H54 (cell line): Measurements from ENCODE around the gene FAM13C.

Experiments used
- DNase-seq: peaks from one replicate; pipeline ENCODE4 v3.0.0; 2011; ENCODE audit warnings: low spot score, mixed read lengths; ENCODE audit not compliant: insufficient read length
- FAIRE-seq: peaks from 3 replicates; lab custom pipeline; 2011; peaks lifted over from hg19 to GRCh38; lab: Jason Lieb, UNC
- POLR2A ChIP-seq: IDR thresholded peaks from 2 replicates; pipeline ENCODE4 v1.6.1; 2011; ENCODE audit warnings: low read depth, mild to moderate bottlenecking, low read length

The FAM13C gene

GRCh38 chr10:59287587-59288255 is 74.6 kb downstream of the FAM13C start:
- DNase-seq, result no peak
- TF ChIP-seq POLR2A, result no peak
- FAIRE-seq, result no peak

- no peak for FAIRE-seq
- TF ChIP-seq POLR2A, result no peak
- no peak for DNase-seq
Observed at GRCh38 chr10:59285848-59286247, 76.5 kb downstream of the FAM13C start.

GRCh38 chr10:59285073-59285472 is 77.3 kb downstream of the FAM13C start:
- DNase-seq (no peak), FAIRE-seq (no peak)
- TF ChIP-seq POLR2A, result no peak

GRCh38 chr10:59284118-59284975 is 78.0 kb downstream of the FAM13C start:
- FAIRE-seq, result no peak
- no peak for TF ChIP-seq POLR2A
- no peak for DNase-seq

- DNase-seq (no peak), FAIRE-seq (no peak)
- TF ChIP-seq POLR2A, result no peak
Observed at GRCh38 chr10:59283456-59284091, 78.8 kb downstream of the FAM13C start.

GRCh38 chr10:59281861-59282260 is 80.5 kb downstream of the FAM13C start:
- no peak for TF ChIP-seq POLR2A
- DNase-seq (no peak), FAIRE-seq (no peak)

- DNase-seq, result no peak
- no peak for TF ChIP-seq POLR2A
- FAIRE-seq, result no peak
Observed at GRCh38 chr10:59279991-59280505, 82.3 kb downstream of the FAM13C start.

GRCh38 chr10:59279476-59279875 is 82.9 kb downstream of the FAM13C start:
- DNase-seq (no peak), FAIRE-seq (no peak)
- no peak for TF ChIP-seq POLR2A

GRCh38 chr10:59276919-59277318 is 85.4 kb downstream of the FAM13C start:
- no peak for TF ChIP-seq POLR2A
- FAIRE-seq (no peak), DNase-seq (no peak)

GRCh38 chr10:59276133-59276532 is 86.2 kb downstream of the FAM13C start:
- FAIRE-seq (no peak), DNase-seq (no peak)
- no peak for TF ChIP-seq POLR2A

GRCh38 chr10:59273445-59273844 is 88.9 kb downstream of the FAM13C start:
- FAIRE-seq (no peak), DNase-seq (no peak)
- no peak for TF ChIP-seq POLR2A

GRCh38 chr10:59272061-59272460 is 90.3 kb downstream of the FAM13C start:
- no peak for TF ChIP-seq POLR2A
- no peak for DNase-seq

GRCh38 chr10:59271160-59271559 is 91.2 kb downstream of the FAM13C start:
- FAIRE-seq (no peak), DNase-seq (no peak)
- TF ChIP-seq POLR2A, result no peak

More at GRCh38 chr10:59272061-59272460, 90.3 kb downstream of the FAM13C start:
- FAIRE-seq, result no peak

GRCh38 chr10:59270492-59270891 is 91.9 kb downstream of the FAM13C start:
- no peak for TF ChIP-seq POLR2A
- DNase-seq (no peak), FAIRE-seq (no peak)
